HG02938 (cell line): ENCODE measurements around the gene CFAP251.
"Not testable (repeated sequence)": the region's sequence is repeated elsewhere in the genome, so short reads cannot be mapped to it uniquely, and the experiment has no call there.

ENCODE experiments used
- ATAC-seq: cut with Tn5 transposase; IDR thresholded peaks from one replicate; pipeline ENCODE4 v1.9.1; 2021; ENCODE audit warnings: mild to moderate bottlenecking, moderate library complexity; ENCODE audit not compliant: unreplicated experiment

Gene CFAP251

GRCh38 chr12:121974026-121974985, 55.9 kb downstream of the CFAP251 start:
- no peak for ATAC-seq

GRCh38 chr12:121975021-121975420, 56.6 kb downstream of the CFAP251 start:
- no peak for ATAC-seq

GRCh38 chr12:121976950-121977349, 58.6 kb downstream of the CFAP251 start:
- ATAC-seq: no peak

GRCh38 chr12:121980191-121980891, 61.9 kb downstream of the CFAP251 start:
- no peak for ATAC-seq

GRCh38 chr12:121980892-121981272, 62.5 kb downstream of the CFAP251 start:
- no peak for ATAC-seq

GRCh38 chr12:121981456-121981855, 63.1 kb downstream of the CFAP251 start:
- no peak for ATAC-seq

GRCh38 chr12:121982950-121983349, 64.6 kb downstream of the CFAP251 start:
- no peak for ATAC-seq

GRCh38 chr12:121983536-121984210, 65.3 kb downstream of the CFAP251 start:
- ATAC-seq: no peak

- no peak for ATAC-seq
Measured at GRCh38 chr12:121986489-121987245, 68.3 kb downstream of the CFAP251 start.

- not testable (repeated sequence) for ATAC-seq
Measured at GRCh38 chr12:121988519-121988918, 70.1 kb downstream of the CFAP251 start.

GRCh38 chr12:121989276-121990113, 71.1 kb downstream of the CFAP251 start:
- no peak for ATAC-seq

- ATAC-seq: no peak
Measured at GRCh38 chr12:121990114-121990647, 71.8 kb downstream of the CFAP251 start.

GRCh38 chr12:121990692-121991603, 72.6 kb downstream of the CFAP251 start:
- peak; percentile 68 for ATAC-seq

GRCh38 chr12:121992059-121992879, 73.9 kb downstream of the CFAP251 start:
- peak; percentile 68 for ATAC-seq

- ATAC-seq: no peak
Measured at GRCh38 chr12:121996050-121996944, 77.9 kb downstream of the CFAP251 start.

GRCh38 chr12:121996945-121997612, 78.7 kb downstream of the CFAP251 start:
- ATAC-seq: no peak
